CD4-positive, alpha-beta T cell treated with Interleukin-6 for 4 hours (primary cell): ENCODE measurements around the gene CREB5.

Source experiments
- DNase-seq: peaks from one replicate; pipeline ENCODE4 v3.0.0-alpha.2; 2020; ENCODE audit warnings: mixed read lengths

CREB5 gene

GRCh38 chr7:28619256-28619655 lies 206.9 kb downstream of the CREB5 start:
- DNase-seq, result no peak

GRCh38 chr7:28621369-28621841 lies 209.1 kb downstream of the CREB5 start:
- DNase-seq, result no peak

GRCh38 chr7:28623105-28623730 lies 210.9 kb downstream of the CREB5 start:
- no peak for DNase-seq

GRCh38 chr7:28623863-28624262 lies 211.5 kb downstream of the CREB5 start:
- DNase-seq, result no peak

GRCh38 chr7:28625432-28625831 lies 213.1 kb downstream of the CREB5 start:
- DNase-seq, result no peak

GRCh38 chr7:28626221-28626620 lies 213.9 kb downstream of the CREB5 start:
- no peak for DNase-seq

GRCh38 chr7:28626624-28627262 lies 214.4 kb downstream of the CREB5 start:
- no peak for DNase-seq

- DNase-seq, result no peak
These were observed 214.9 kb downstream of the CREB5 start for GRCh38 chr7:28627263-28627653.

GRCh38 chr7:28627896-28628295 lies 215.6 kb downstream of the CREB5 start:
- no peak for DNase-seq

- no peak for DNase-seq
These were observed 217.0 kb downstream of the CREB5 start for GRCh38 chr7:28629216-28629842.

GRCh38 chr7:28630350-28630749 lies 218.0 kb downstream of the CREB5 start:
- no peak for DNase-seq

GRCh38 chr7:28631995-28632394 lies 219.7 kb downstream of the CREB5 start:
- no peak for DNase-seq

- DNase-seq, result no peak
These were observed 226.6 kb downstream of the CREB5 start for GRCh38 chr7:28638914-28639313.

- no peak for DNase-seq
These were observed 227.7 kb downstream of the CREB5 start for GRCh38 chr7:28640001-28640400.

- DNase-seq, result no peak
These were observed 229.6 kb downstream of the CREB5 start for GRCh38 chr7:28641752-28642545.

- DNase-seq, result no peak
These were observed 230.9 kb downstream of the CREB5 start for GRCh38 chr7:28643188-28643569.

- no peak for DNase-seq
These were observed 231.4 kb downstream of the CREB5 start for GRCh38 chr7:28643584-28644340.

- no peak for DNase-seq
These were observed 233.5 kb downstream of the CREB5 start for GRCh38 chr7:28645866-28646265.

- no peak for DNase-seq
These were observed 234.2 kb downstream of the CREB5 start for GRCh38 chr7:28646376-28647075.

GRCh38 chr7:28647076-28647421 lies 234.7 kb downstream of the CREB5 start:
- DNase-seq, result no peak

- no peak for DNase-seq
These were observed 236.9 kb downstream of the CREB5 start for GRCh38 chr7:28649189-28649588.

GRCh38 chr7:28649811-28650210 lies 237.5 kb downstream of the CREB5 start:
- no peak for DNase-seq
